ENCODE results near the gene SCN1A. TPM values are rescaled to one million over a fixed set of nuclear protein-coding genes. Genes with fewer than 3 reads are reported as not detected.

SCN1A gene
- total RNA-seq, 1 donor from 2014 or later = not detected

DNA sequence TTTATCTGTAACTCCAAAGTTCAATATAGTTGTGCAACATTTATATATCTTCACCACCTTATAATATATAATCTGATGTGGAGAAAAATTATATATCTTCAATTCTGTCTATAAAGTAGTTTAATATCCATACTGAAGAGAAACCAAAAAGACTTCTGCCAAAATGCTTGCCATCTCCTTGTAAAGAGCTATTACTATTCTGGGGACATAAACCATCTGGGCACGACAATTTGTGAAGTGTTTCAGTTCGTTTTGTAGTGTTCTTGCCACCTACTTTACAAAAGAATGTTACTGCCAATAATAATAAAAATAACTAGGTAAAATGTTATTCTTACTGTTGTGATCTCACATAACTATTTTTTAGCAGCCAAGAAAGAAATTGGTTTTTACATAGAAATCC is 45.1 kb downstream of the SCN1A start:
- DNase-seq (ENCODE audit: low spot score) = no peak

DNA sequence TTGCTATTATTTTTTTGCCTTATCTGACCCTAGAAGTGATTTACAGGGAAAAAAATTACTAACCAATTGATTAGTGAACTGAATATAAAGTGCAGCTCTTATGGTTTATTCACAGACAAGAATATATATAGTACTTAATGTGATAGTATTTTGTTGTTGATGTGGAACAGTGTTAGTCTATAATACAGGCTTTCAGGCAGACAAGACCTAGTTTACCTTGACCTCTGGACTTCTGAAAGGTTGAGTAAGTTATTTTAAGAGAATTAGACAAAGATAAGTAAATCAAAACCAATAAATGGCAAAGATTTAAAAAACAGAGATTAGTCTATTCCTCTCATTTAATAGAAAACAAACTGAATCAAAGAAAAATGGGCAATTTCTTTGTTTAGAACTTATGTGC is 46.0 kb downstream of the SCN1A start:
- no peak for DNase-seq (ENCODE audit: low spot score)

GRCh38 chr2:166081131-166081632 is 46.6 kb downstream of the SCN1A start:
- DNase-seq (ENCODE audit: low spot score) = no peak

- DNase-seq (ENCODE audit: low spot score) = no peak
Measured at GRCh38 chr2:166074430-166074829, 53.4 kb downstream of the SCN1A start.

DNA sequence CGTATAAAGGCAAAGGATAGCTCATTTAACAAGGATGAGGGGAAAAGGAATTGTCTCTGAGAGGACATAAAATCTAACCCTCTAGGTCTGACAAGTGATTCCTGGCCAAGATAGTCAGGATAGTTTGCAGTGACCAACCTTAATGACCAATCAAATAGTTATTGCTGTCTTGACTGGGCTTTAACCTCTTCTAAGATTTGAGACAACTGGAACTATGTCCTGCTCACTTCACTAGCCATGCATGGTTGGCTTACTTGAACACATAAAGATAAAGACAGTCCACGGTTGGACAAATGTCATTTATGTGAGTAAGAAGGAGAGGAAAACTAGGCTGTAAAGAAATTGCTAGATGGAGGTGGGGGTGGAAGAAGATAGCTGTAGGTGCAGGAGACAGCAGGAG is 53.8 kb downstream of the SCN1A start:
- DNase-seq (ENCODE audit: low spot score) = no peak

- no peak for DNase-seq (ENCODE audit: low spot score)
Measured at GRCh38 chr2:166070231-166070630, 57.6 kb downstream of the SCN1A start.

- DNase-seq (ENCODE audit: low spot score) = no peak
Measured at GRCh38 chr2:166068981-166069380, 58.8 kb downstream of the SCN1A start.

DNA sequence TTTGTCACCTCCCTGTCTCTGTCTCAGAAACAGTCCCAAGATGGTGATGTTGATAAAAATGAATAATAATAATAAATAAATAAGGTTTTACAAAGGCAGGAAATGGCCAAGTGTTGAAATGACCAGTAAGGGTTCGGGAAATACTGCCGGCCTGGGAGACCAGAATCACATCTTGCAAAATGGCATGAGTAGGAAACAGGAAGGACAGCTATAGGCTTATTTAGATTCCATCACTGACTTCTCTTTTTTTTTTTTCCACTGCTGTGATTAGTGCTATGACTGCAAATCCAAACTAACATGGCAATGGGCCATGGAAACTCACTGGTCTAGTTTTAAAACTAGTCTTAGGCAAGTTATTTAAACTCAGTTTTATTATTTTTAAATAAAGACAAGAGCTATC is 60.6 kb downstream of the SCN1A start:
- no peak for DNase-seq (ENCODE audit: low spot score)

- DNase-seq (ENCODE audit: low spot score) = no peak
Measured at GRCh38 chr2:166060191-166060590, 67.6 kb downstream of the SCN1A start.

GRCh38 chr2:166057370-166058164 is 70.3 kb downstream of the SCN1A start:
- DNase-seq (ENCODE audit: low spot score) = no peak

DNA sequence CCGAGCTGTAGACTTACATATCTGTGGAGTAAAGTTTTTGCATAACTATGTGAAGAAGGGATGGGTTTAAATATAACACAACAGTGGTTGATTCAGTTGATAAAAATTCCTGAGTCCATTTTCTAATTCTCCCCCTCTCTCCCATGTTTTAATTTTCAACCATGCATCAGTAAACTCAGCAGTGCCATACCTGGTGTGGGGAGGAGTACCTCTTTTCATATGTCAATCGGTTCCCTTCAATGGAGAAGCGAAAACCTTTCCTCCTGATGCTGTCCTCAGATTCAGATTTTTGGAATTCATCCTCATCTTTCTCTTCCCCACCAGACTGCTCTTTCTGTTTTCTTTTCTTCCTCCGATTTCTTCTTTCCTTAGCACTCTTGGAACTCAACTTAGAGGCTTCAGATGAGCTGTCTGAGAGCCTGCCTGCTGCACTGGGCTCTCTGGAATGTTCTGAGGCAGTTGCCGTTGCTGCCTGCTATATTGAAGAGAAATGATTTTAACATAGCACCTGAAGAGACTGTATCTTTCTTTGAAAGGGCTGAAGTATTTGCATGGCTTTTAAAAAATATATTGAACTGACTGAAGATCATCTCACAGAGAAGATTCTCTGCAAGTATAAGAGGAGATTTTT is 82.9 kb downstream of the SCN1A start:
- no peak for DNase-seq (ENCODE audit: low spot score)

DNA sequence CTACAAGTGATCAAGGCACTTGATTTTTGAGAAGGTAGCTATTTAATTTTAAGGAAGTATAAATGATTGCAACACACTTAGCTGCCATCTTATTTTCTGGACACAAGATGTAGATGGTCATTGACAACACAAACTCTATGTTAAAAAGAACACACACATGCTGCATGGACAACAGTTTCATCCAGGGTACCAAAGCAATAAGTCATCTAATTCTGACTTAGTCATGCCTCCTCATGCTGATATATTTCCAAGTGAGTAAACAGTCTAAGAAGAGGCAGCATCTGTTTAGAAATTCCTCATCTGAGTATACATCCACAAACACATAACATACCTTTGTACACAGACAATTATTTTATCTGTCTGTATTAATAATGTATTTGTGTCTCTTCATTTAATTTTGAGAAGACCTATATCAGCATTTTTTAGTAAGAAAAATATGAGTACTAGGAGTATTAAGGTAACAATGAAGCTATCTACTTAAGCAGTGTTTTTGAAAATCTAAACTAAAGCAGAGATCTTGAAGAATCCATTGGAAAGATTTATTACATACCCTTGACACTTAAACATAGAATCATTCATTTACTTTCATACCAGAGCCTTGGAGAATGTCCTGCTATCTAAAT is 84.9 kb downstream of the SCN1A start:
- DNase-seq (ENCODE audit: low spot score) = no peak

DNA sequence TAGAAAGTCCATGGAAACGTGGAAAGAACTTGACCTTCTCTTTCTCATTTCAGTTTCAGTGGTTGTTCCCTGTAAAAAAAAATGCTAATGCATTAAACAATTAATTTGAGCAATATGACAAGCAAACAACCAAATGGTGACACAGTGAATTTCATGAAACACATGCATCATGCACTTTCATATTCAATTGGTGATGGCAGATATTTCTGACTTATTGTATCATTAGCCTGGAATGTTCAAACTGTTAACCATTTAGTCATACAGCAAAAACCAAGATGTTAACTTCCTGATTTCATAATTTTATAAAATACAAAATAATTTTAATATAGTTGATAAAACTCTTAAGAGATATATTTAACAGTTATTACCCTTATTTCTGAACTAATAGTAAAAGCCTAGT is 85.5 kb downstream of the SCN1A start:
- no peak for DNase-seq (ENCODE audit: low spot score)

DNA sequence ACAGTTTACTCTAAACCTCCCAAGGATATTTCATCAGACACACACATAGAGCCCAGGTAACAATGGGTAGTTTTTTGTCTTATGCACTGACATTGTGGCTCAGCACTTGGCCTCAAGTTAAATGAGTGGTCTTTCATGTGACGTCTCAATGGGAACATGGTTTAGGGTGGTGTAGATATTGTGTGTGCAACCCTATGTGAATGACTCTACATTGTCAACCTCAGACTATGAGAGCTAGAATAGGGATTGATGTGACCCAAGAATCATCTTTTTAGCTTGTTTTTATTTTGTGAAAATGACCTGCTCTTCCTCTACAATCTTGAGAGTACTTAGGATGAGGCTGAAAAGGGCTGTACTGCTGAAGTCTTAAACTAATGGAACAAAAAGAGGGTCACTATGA is 86.2 kb downstream of the SCN1A start:
- DNase-seq (ENCODE audit: low spot score) = no peak

GRCh38 chr2:166032361-166032760 is 95.5 kb downstream of the SCN1A start:
- no peak for DNase-seq (ENCODE audit: low spot score)

GRCh38 chr2:166031054-166031453 is 96.8 kb downstream of the SCN1A start:
- no peak for DNase-seq (ENCODE audit: low spot score)

GRCh38 chr2:166025313-166025712 is 102.5 kb downstream of the SCN1A start:
- DNase-seq (ENCODE audit: low spot score) = no peak

DNA sequence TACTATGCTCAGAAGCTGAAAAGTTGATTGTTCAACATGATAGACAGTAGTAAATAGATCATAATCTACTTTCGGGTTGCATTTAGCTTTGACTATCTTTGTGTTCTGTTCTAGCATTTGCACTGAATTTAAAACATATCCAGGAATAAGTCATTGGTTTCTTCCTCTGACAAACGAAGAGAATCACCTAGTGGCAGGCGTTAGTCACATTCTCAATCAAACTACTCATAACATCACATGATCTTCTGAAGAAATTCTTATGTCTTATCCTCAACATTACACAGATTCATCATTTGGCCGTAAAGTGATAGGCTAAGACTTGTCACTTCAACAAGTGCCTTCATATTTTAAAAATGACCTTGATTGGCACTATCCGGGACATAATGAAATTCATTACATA is 110.6 kb downstream of the SCN1A start:
- no peak for DNase-seq (ENCODE audit: low spot score)

DNA sequence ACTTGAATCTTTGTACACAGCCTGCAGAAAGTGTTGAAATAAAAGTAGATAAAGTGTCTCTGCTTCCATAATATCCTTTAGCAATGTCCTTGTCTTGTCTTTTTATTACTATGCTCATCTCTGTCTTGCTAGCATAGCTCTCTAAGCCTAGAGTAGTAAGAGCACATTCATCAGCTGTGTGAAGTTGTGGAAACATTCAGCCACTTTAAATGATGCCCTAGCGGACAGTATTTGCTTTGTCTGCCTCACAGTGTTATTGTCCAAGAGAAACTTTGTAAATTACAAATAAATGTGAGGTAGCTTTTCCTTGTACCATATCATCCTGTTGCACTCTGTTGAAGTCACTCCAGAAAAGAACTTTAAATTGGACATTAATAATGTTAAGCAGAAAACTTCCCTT is 113.9 kb downstream of the SCN1A start:
- DNase-seq (ENCODE audit: low spot score) = no peak

- DNase-seq (ENCODE audit: low spot score) = no peak
Measured at GRCh38 chr2:166011660-166012059, 116.2 kb downstream of the SCN1A start.

DNA sequence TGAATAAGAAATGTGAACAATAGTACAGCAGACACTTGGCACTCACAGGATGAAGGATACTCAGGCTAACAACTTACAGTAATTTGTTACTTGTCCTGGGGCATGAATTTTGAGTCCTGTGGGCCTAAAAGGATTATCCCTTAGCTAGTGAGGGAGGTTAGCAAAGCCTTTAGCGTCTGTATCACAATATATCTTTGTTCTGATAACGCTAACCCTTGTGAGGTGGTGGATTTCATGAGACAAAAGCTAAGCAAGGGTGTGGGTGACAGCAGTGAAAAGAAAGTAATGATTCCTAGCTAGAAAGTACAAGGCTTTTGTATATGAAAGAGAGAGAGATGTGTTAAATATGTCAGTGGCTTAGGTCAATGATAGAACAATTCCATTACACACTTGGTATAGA is 127.4 kb downstream of the SCN1A start:
- no peak for DNase-seq (ENCODE audit: low spot score)

DNA sequence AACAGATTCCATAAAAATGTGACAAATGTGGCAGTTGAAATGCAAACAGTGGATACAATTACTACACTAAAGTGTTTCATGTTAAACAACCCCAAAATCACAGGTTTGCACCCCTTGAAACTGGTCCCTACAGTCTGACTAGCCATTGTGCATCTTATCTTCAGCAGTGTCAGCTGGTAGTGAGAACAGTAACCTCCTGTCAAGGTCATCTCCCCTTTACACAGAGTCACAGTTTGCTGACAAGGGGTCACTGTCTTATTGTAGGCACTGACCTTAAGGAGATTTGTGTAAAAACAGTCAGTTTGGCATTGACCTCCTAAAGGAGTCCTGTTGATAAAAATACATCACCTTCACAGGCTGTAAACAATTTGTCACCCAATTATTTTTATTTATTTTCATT is 137.0 kb downstream of the SCN1A start:
- no peak for DNase-seq (ENCODE audit: low spot score)
